Measurements from ENCODE around the gene WDPCP. TPM values are rescaled to one million over a fixed set of nuclear protein-coding genes. Genes with fewer than 3 reads are reported as not detected.

WDPCP gene
- total and polyA plus RNA-seq, 2 of the 13 experiments (the other 11 are each of a cell fraction or from before 2014, with no cell fraction given): 2.9 to 5.2 TPM

- no peak for TF ChIP-seq MTERF4 (CRISPR knock-in tag; IDR thresholded peaks at IDR 0.05)
- TF ChIP-seq DMTF1 (CRISPR knock-in tag; IDR thresholded peaks at IDR 0.05): no peak
- no peak for TF ChIP-seq SIN3A (IDR thresholded peaks at IDR 0.05; ENCODE audit: borderline replicate concordance, low read depth, low read length)
- TF ChIP-seq ZNF430 (CRISPR knock-in tag; IDR thresholded peaks at IDR 0.05): no peak
- 0 out of 2 replicates have a peak, but pooled peaks have one; percentile 22 for TF ChIP-seq ZNF441 (CRISPR knock-in tag; IDR thresholded peaks at IDR 0.05; ENCODE audit: borderline replicate concordance)
- no peak for TF ChIP-seq RCOR2 (CRISPR knock-in tag; IDR thresholded peaks at IDR 0.05)
- TF ChIP-seq IRX3 (CRISPR knock-in tag; IDR thresholded peaks at IDR 0.05; ENCODE audit: borderline replicate concordance, low read depth): no peak
- TF ChIP-seq, protein P1, sequence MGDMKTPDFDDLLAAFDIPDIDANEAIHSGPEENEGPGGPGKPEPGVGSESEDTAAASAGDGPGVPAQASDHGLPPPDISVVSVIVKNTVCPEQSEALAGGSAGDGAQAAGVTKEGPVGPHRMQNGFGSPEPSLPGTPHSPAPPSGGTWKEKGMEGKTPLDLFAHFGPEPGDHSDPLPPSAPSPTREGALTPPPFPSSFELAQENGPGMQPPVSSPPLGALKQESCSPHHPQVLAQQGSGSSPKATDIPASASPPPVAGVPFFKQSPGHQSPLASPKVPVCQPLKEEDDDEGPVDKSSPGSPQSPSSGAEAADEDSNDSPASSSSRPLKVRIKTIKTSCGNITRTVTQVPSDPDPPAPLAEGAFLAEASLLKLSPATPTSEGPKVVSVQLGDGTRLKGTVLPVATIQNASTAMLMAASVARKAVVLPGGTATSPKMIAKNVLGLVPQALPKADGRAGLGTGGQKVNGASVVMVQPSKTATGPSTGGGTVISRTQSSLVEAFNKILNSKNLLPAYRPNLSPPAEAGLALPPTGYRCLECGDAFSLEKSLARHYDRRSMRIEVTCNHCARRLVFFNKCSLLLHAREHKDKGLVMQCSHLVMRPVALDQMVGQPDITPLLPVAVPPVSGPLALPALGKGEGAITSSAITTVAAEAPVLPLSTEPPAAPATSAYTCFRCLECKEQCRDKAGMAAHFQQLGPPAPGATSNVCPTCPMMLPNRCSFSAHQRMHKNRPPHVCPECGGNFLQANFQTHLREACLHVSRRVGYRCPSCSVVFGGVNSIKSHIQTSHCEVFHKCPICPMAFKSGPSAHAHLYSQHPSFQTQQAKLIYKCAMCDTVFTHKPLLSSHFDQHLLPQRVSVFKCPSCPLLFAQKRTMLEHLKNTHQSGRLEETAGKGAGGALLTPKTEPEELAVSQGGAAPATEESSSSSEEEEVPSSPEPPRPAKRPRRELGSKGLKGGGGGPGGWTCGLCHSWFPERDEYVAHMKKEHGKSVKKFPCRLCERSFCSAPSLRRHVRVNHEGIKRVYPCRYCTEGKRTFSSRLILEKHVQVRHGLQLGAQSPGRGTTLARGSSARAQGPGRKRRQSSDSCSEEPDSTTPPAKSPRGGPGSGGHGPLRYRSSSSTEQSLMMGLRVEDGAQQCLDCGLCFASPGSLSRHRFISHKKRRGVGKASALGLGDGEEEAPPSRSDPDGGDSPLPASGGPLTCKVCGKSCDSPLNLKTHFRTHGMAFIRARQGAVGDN (CRISPR knock-in tag; IDR thresholded peaks at IDR 0.05): no peak
- TF ChIP-seq ZNF24 (IDR thresholded peaks at IDR 0.05): no peak
- TF ChIP-seq ZMYM3 (CRISPR knock-in tag; IDR thresholded peaks at IDR 0.05): peak; percentile 63
- peak; percentile 31; the same call in 1 of the 2 replicates for TF ChIP-seq HOMEZ (CRISPR knock-in tag; IDR thresholded peaks at IDR 0.05; ENCODE audit: low read depth)
- peak; percentile 57 for TF ChIP-seq GATAD1 (CRISPR knock-in tag; IDR thresholded peaks at IDR 0.05)
- TF ChIP-seq CBX1 (IDR thresholded peaks at IDR 0.05; ENCODE audit: low read depth): no peak
- TF ChIP-seq NFATC3 (CRISPR knock-in tag; IDR thresholded peaks at IDR 0.05): no peak
- no peak for TF ChIP-seq RFX5 (IDR thresholded peaks at IDR 0.05; ENCODE audit: low read depth, low read length)
- TF ChIP-seq ZNF264 (CRISPR knock-in tag; IDR thresholded peaks at IDR 0.05): no peak
- TF ChIP-seq, protein P2, sequence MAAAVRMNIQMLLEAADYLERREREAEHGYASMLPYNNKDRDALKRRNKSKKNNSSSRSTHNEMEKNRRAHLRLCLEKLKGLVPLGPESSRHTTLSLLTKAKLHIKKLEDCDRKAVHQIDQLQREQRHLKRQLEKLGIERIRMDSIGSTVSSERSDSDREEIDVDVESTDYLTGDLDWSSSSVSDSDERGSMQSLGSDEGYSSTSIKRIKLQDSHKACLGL (CRISPR knock-in tag; IDR thresholded peaks at IDR 0.05): no peak
- TF ChIP-seq, protein P3, sequence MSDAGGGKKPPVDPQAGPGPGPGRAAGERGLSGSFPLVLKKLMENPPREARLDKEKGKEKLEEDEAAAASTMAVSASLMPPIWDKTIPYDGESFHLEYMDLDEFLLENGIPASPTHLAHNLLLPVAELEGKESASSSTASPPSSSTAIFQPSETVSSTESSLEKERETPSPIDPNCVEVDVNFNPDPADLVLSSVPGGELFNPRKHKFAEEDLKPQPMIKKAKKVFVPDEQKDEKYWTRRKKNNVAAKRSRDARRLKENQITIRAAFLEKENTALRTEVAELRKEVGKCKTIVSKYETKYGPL (CRISPR knock-in tag; IDR thresholded peaks at IDR 0.05): no peak
- TF ChIP-seq, protein P4, sequence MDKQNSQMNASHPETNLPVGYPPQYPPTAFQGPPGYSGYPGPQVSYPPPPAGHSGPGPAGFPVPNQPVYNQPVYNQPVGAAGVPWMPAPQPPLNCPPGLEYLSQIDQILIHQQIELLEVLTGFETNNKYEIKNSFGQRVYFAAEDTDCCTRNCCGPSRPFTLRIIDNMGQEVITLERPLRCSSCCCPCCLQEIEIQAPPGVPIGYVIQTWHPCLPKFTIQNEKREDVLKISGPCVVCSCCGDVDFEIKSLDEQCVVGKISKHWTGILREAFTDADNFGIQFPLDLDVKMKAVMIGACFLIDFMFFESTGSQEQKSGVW (CRISPR knock-in tag; IDR thresholded peaks at IDR 0.05; ENCODE audit: borderline replicate concordance): no peak
- no peak; the same call in 1 of the 2 replicates for TF ChIP-seq KMT2B (CRISPR knock-in tag; IDR thresholded peaks at IDR 0.05)
These were observed 399.3 kb downstream of the WDPCP start (continued) for GRCh38 chr2:63189026-63189425.

Data from HepG2 (cell line).